ENCODE results near the gene ALDOB.

GRCh38 chr9:101440714-101441230 lies 5.2 kb upstream of the ALDOB start:
- TF ChIP-seq POLR2A (IDR thresholded peaks at IDR 0.05) (no peak), CTCF (IDR thresholded peaks at IDR 0.05) (no peak)
